ENCODE results near the gene TBC1D8B.

The TBC1D8B gene

GRCh38 chrX:106903291-106903824, 100.9 kb downstream of the TBC1D8B start, which contains the start of gene RIPPLY1:
RIPPLY1 (minus strand) TSS chrX:106903341; CDS start chrX:106903287, 54 bp downstream.
- ATAC-seq (replicated peaks) (no peak), DNase-seq (no peak)
- Mint-ChIP-seq H3K27me3 (no peaks in the 10 kb centered on the region), H3K27ac (no peak within 1 kb of the TSS), H3K9me3 (no peaks in the 10 kb centered on the region), H3K4me3 (no peak within 1 kb of the TSS), H3K4me1 (ENCODE audit: low read depth in 2 of 2) (no peaks in the 10 kb centered on the region), H3K36me3 (ENCODE audit: insufficient read depth) (no peaks in the 10 kb centered on the region)

GRCh38 chrX:106903856-106904528, 101.5 kb downstream of the TBC1D8B start:
- DNase-seq = no peak
- Mint-ChIP-seq H3K27me3 (peaks cover 0 to 4% of the 10 kb centered on the region in 2 donors), H3K4me3 (no peak overlapping the region), H3K4me1 (ENCODE audit: low read depth in 2 of 2) (no peaks in the 10 kb centered on the region), H3K9me3 (no peaks in the 10 kb centered on the region), H3K36me3 (ENCODE audit: insufficient read depth) (no peaks in the 10 kb centered on the region), H3K27ac (no peak overlapping the region)
- no peak for ATAC-seq (replicated peaks)

GRCh38 chrX:106905064-106905708, 102.7 kb downstream of the TBC1D8B start:
- H3K27me3 Mint-ChIP-seq = peaks cover 0 to 5% of the 10 kb centered on the region in 2 donors
- DNase-seq (no peak), ATAC-seq (replicated peaks) (no peak)
- H3K4me3 Mint-ChIP-seq = no peak overlapping the region
- H3K4me1 Mint-ChIP-seq (ENCODE audit: low read depth in 2 of 2) = no peaks in the 10 kb centered on the region
- no peaks in the 10 kb centered on the region for H3K9me3 Mint-ChIP-seq
- H3K27ac Mint-ChIP-seq = no peak overlapping the region
- H3K36me3 Mint-ChIP-seq (ENCODE audit: insufficient read depth) = no peaks in the 10 kb centered on the region

- Mint-ChIP-seq H3K27me3 (peaks cover 0 to 5% of the 10 kb centered on the region in 2 donors), H3K36me3 (ENCODE audit: insufficient read depth) (no peaks in the 10 kb centered on the region), H3K9me3 (no peaks in the 10 kb centered on the region), H3K27ac (no peak overlapping the region), H3K4me1 (ENCODE audit: low read depth in 2 of 2) (no peaks in the 10 kb centered on the region), H3K4me3 (no peak overlapping the region)
- DNase-seq = no peak
- no peak for ATAC-seq (replicated peaks)
Observed at GRCh38 chrX:106906361-106906760, 103.9 kb downstream of the TBC1D8B start.

GRCh38 chrX:106912864-106913263, 110.4 kb downstream of the TBC1D8B start:
- H3K27me3 Mint-ChIP-seq = peaks cover 11 to 16% of the 10 kb centered on the region in 2 donors
- H3K4me3 Mint-ChIP-seq = no peak overlapping the region
- H3K9me3 Mint-ChIP-seq = no peaks in the 10 kb centered on the region
- no peak overlapping the region for H3K27ac Mint-ChIP-seq
- H3K4me1 Mint-ChIP-seq (ENCODE audit: low read depth in 2 of 2) = peaks cover 8 to 9% of the 10 kb centered on the region in 2 donors
- no peak for DNase-seq
- no peaks in the 10 kb centered on the region for H3K36me3 Mint-ChIP-seq (ENCODE audit: insufficient read depth)
- ATAC-seq (replicated peaks) = no peak

- Mint-ChIP-seq H3K27me3 (peaks cover 11 to 12% of the 10 kb centered on the region in 2 donors), H3K4me3 (peak overlapping the region; percentile 50 to 64), H3K4me1 (ENCODE audit: low read depth in 2 of 2) (peaks cover 14 to 15% of the 10 kb centered on the region in 2 donors), H3K27ac (peak overlapping the region; percentile 23 to 93), H3K9me3 (no peaks in the 10 kb centered on the region), H3K36me3 (ENCODE audit: insufficient read depth) (no peaks in the 10 kb centered on the region)
- DNase-seq (peak in 2 of 3 experiments; percentile 1 to 11), ATAC-seq (replicated peaks) (peak; percentile 85)
Observed at GRCh38 chrX:106917830-106918500, 115.5 kb downstream of the TBC1D8B start.

GRCh38 chrX:106919932-106920452, 117.5 kb downstream of the TBC1D8B start, which contains the start of gene CLDN2:
CLDN2 (plus strand) TSS chrX:106920402; CDS start chrX:106928229, 7,827 bp downstream.
- no peak within 1 kb of the TSS for H3K27ac Mint-ChIP-seq
- H3K27me3 Mint-ChIP-seq = peaks cover 11 to 12% of the 10 kb centered on the region in 2 donors
- ATAC-seq (replicated peaks) = no peak
- DNase-seq = no peak
- peaks cover 14 to 15% of the 10 kb centered on the region in 2 donors for H3K4me1 Mint-ChIP-seq (ENCODE audit: low read depth in 2 of 2)
- H3K4me3 Mint-ChIP-seq = no peak within 1 kb of the TSS
- H3K9me3 Mint-ChIP-seq = no peaks in the 10 kb centered on the region
- no peaks in the 10 kb centered on the region for H3K36me3 Mint-ChIP-seq (ENCODE audit: insufficient read depth)

GRCh38 chrX:106921637-106922036, 119.2 kb downstream of the TBC1D8B start:
- Mint-ChIP-seq H3K36me3 (ENCODE audit: insufficient read depth) (no peaks in the 10 kb centered on the region), H3K27me3 (no peaks in the 10 kb centered on the region), H3K4me3 (no peak overlapping the region), H3K27ac (no peak overlapping the region), H3K4me1 (ENCODE audit: low read depth in 2 of 2) (peaks cover 14 to 15% of the 10 kb centered on the region in 2 donors), H3K9me3 (no peaks in the 10 kb centered on the region)
- ATAC-seq (replicated peaks) (no peak), DNase-seq (no peak)
